DMS53 treated with DMSO at 0.1 percent for 48 hours (cell line): Measurements from ENCODE around the gene SEC11A.
"Not testable (repeated sequence)": the region's sequence is repeated elsewhere in the genome, so short reads cannot be mapped to it uniquely, and the experiment has no call there.

Source experiments
- DNase-seq: peaks from one replicate; lab custom pipeline; 2025; ENCODE audit not compliant: unreplicated experiment; lab: John Stamatoyannopoulos, UW

SEC11A gene

GRCh38 chr15:84740691-84741090 lies 24.8 kb upstream of the SEC11A start:
- DNase-seq: no peak

GRCh38 chr15:84737005-84737404 lies 21.1 kb upstream of the SEC11A start:
- DNase-seq: no peak

GRCh38 chr15:84736375-84736774 lies 20.4 kb upstream of the SEC11A start:
- no peak for DNase-seq

GRCh38 chr15:84735480-84736061 lies 19.6 kb upstream of the SEC11A start:
- DNase-seq: not testable (repeated sequence)

DNA sequence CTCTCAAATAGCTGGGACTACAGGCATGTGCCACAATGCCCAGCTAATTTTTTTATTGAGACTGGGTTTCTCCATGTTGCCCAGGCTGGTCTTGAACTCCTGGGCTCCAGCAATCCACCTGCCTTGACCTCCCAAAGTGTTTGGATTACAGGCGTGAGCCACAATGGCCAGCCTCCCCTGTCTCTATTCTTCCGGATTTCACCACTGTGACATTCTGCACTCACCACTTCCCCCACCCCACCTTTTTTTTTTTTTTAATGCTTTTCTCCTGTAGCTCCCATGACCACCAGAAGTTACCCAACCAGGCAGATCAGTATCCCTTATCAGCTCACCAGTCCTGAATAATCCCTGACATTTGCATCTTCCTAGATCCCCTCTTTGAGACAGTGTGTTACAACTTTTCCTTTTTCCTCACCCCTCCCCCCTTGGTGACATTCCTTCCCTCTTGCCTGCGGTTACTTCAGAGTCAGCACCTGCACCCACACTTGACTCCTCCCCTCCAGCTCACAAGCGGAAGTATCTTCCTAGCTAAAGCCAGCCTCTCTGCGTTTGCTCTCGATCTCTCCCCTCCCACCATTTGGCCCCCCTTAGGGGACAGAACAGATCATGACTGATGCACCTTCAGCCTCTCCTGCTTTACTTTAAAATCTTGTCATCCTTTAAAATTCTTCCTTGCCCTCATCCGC lies 19.0 kb upstream of the SEC11A start:
- DNase-seq: peak; percentile 75

DNA sequence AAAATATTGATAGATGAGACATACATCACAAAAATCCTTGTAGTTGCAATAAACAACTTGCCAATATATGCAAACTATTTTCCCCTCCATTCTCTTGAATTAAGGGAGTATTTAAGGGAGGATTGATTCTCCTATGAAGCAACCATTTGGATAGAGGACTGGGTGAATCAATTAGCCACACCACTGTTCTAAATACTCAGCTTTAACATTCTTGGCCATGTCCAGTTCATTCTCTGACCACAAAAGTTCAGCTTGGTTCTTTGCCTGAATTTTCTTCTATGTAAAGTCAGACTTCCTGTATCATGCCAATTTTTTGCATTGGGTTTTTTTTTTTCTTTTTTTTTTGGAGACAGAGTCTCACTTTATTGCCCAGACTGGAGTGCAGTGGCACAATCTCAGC lies 15.8 kb upstream of the SEC11A start:
- no peak for DNase-seq

GRCh38 chr15:84727429-84727828 lies 11.5 kb upstream of the SEC11A start:
- no peak for DNase-seq

DNA sequence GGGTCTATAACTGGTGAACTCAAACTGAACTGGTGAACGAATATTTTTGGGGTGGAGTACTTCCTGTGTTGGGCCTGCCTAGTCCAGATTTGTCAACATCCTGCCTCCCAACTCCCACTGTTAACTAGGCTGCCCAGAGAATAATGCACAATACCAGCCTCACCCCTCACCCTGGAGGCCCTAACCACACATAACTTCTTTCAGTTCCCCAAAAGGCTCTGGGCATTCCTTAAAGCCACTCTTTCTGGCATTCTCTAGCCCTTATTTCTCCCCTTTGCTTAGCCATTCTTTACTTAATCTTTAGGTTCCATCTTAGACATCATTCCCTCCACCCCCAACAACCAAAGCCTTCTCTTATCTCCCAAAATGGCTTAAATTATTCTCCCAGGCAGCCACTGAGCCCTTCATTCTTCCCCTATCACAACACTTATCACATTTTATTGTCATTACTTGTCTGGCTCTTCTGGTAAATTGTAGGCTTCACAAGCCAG lies 9.1 kb upstream of the SEC11A start:
- no peak for DNase-seq

GRCh38 chr15:84722628-84723027 lies 6.7 kb upstream of the SEC11A start:
- no peak for DNase-seq

DNA sequence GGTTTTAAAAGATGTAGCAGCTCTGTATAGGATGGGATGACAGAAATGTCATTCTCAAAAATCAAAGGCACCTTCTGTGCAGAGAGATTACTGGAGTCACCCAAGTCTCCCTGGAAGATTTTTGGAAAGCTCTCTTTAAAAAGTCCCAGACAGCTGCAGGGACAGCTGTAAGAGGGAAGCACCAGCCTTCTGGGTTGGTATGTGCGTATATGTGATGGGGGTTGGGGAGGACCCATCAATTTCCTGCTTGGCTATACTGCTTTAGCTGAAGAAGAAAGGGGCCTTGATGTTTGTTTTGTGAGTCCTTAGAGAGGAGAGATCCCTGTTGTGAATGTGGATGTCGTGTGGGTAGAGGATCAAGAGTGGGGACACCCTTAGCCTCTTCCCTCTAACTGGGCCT lies 5.4 kb upstream of the SEC11A start:
- no peak for DNase-seq

DNA sequence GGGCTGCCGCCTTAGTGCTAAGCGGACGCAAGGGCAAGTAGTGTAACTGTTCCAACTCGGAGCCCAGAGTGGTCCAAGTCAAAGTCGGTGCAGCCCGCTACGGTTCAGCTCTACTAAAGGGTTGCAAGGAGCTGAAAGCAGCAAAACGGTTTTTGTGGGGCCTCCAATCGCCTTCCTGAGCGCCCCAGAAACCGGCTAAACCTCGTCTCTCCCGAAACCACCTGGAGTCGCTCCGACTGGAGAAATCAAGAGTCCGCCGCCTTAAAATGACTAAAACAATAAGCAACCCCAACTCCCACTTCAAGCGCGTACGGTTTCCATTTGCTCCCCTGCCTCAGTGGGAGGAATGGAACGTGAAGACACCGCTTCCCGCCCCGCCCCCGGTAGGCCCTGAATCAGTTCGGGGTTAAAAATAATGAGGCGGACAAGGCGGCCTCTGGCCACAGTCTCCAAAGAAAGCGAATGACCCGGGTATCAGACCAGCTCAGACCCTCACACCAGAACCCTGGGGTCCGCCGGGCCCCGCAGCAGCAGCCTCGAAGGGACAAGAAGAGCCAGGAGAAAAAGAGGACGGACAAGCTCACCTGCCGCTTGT lies 401 bp downstream of the SEC11A start:
- no peak for DNase-seq

DNA sequence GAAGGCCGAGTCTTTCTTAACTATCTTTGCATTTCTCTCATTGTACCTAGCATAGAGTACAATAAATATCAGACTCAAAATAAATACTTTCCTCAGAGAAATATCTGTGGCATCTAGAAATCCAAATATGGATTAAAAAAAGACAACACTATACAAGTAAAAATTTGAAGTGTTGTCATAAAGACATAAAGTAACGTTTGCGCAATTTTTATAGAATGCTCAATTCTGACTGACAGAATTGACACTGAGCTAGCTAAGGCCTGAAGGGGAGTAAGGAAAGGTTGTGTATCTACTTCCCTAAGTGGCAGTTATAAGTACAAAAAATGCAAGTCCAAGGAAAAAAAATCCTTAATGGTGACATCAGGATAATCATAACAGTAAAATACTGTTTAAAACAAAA lies 1.1 kb downstream of the SEC11A start:
- no peak for DNase-seq

DNA sequence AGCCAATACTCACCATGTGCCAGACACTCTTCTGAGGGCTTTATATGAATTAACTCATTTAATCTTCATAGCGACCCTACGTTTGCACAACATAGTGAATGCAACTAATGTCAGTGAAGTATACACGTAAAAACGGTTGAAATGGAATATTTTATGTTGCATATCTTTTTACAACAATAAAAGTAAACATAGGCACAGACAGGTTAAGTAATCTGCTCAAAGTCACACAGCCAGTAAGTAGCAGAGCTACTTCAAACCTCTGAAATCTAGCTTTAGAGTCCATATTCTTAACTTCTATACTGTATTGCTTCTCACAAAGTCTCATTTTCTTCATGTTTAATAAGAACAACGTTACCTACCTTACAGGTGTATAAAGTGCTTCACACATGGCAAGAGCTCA lies 1.6 kb downstream of the SEC11A start:
- DNase-seq: no peak

GRCh38 chr15:84703808-84704207 lies 12.1 kb downstream of the SEC11A start:
- no peak for DNase-seq

DNA sequence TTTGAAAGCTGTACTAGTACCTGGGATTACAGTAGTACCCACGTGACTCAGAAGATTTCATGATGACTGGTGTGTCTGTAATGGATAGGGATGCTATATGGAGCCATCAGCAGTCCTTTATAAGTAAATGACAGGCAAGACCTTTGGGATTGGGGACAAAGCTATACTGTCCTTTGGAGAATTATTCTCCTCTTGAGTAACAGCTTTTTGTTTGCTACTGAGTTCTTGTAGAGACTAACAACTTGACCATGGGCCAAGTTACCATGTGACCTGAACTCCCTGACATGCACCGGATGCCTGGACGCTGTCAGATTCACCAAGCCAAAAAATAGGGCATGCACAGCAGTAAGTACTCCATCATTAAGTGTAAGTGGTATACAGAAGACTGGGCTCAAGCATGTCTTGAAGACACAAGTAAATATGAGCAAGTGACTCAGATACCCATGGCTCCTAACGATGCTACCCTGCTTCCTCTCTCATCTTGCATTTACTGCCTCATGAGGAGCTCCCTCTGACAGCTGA lies 12.9 kb downstream of the SEC11A start:
- no peak for DNase-seq

- DNase-seq: no peak
Measured at GRCh38 chr15:84699538-84700191, 16.3 kb downstream of the SEC11A start.

DNA sequence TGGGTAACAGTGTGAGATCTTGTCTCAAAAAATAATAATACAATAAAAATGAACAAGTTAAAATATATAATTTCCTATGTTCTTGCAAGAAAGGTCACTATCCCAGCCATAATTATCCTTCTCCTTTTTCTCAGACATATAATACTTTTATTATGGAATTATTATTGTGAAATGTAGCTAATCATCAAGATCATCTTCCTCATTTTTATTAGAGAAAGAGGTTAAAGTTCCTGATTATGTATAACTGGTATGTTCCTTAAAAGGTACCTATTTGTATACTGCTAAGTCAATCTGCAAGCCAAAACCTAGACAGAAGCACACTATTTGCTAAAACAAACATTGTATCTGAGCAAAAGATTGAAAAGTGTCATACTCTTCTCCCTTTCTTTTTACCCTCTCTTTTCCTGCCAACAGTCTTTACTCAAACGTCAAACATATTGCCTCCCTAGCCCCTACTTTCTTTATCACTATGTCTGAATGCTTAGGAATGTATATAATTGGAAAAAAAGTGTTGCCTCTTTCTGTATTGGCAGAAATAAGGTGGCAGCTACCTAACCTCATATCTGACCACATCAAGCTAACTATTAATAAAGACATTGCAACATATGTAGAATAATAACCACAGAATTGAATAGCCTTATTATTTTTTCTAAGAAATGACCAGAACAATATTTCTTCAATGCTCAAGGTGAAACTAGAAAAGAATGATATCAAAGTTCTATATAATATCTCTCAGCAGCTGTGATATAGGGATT lies 18.5 kb downstream of the SEC11A start:
- no peak for DNase-seq

GRCh38 chr15:84696757-84697156 lies 19.2 kb downstream of the SEC11A start:
- DNase-seq: no peak

DNA sequence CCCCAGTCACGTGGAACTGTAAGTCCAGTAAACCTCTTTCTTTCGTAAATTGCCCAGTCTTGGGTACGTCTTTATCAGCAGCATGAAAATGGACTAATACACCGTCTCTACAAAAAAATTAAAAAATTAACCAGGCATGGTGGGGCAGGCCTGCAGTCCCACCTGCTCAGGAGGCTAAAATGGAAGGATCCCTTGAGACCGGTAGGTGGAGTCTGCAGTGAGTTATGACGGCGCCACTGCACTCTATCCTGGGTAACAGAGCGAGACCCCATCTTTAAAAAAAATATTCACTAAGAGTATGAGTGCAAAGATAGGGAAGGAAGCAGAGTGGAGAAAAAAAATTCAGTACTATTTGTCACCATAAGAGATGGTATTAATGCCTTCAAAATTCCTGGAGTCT lies 25.6 kb downstream of the SEC11A start:
- DNase-seq: no peak

GRCh38 chr15:84689858-84690257 lies 26.1 kb downstream of the SEC11A start:
- no peak for DNase-seq

DNA sequence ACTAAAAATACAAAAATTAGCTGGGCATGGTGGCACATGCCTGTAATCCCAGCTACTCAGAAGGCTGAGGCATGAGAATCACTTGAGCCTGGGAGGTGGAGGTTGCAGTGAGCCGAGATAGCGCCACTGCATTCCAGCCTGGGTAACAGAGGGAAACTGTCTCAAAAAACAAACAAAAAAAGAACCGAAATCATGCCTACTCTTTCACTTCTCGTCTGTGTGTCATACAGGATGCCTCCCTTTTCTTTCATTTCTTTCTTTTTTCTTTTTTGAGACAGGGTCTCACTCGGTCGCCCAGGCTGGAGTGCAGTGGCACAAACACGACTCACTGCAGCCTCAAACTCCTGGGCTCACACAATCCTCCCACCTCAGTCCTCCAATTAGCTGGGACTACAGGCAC lies 29.5 kb downstream of the SEC11A start:
- DNase-seq: not testable (repeated sequence)
